HepG2 (cell line): ENCODE results near the gene MT4.

Experiments
- AHDC1 ChIP-seq: sonication (generic); formaldehyde crosslinking; IDR thresholded peaks from 2 replicates; pipeline ENCODE4 v1.5.1; 2020; ENCODE audit warnings: mild to moderate bottlenecking, missing genetic modification reagents, borderline replicate concordance
- BRD4 ChIP-seq: sonication (generic); formaldehyde crosslinking; IDR thresholded peaks from 2 replicates; pipeline ENCODE4 v1.4.0; 2020; ENCODE audit warnings: missing genetic modification reagents
- CHD2 ChIP-seq: IDR thresholded peaks from 2 replicates; pipeline ENCODE4 v1.6.1; 2011; ENCODE audit warnings: low read depth, low read length, improper control_type of control experiment
- PATZ1 ChIP-seq: sonication (generic); formaldehyde crosslinking; IDR thresholded peaks from 2 replicates; pipeline ENCODE4 v1.4.0; 2020; ENCODE audit warnings: missing genetic modification reagents
- PHB2 ChIP-seq: fragments of 450-650 bp; IDR thresholded peaks from 2 replicates; pipeline ENCODE4 v1.6.1; 2018; ENCODE audit not compliant: partially characterized antibody
- YY1 ChIP-seq: IDR thresholded peaks from 2 replicates; pipeline ENCODE4 v1.6.1; 2011; ENCODE audit warnings: low read length, low read depth, moderate library complexity, mild to moderate bottlenecking; ENCODE audit not compliant: insufficient read depth, insufficient replicate concordance
- ZNF18 ChIP-seq: sonication (generic); formaldehyde crosslinking; IDR thresholded peaks from 2 replicates; pipeline ENCODE4 v1.8.0; 2022; ENCODE audit warnings: mild to moderate bottlenecking, missing genetic modification reagents; ENCODE audit not compliant: insufficient replicate concordance

GRCh38 chr16:56525236-56525635 lies 39.6 kb upstream of the MT4 start:
- TF ChIP-seq BRD4 (CRISPR knock-in tag): no peak
- no peak for TF ChIP-seq PHB2
- no peak for TF ChIP-seq YY1
- TF ChIP-seq PATZ1 (CRISPR knock-in tag): no peak
- TF ChIP-seq ZNF18 (CRISPR knock-in tag): no peak
- no peak for TF ChIP-seq CHD2
- TF ChIP-seq AHDC1 (CRISPR knock-in tag): no peak
